HepG2 (cell line): ENCODE results near the gene INHBC. TPM values are rescaled to one million over a fixed set of nuclear protein-coding genes. Genes with fewer than 3 reads are reported as not detected.
A peak's percentile ranks its signal among the peaks of the same experiment; 100 is the strongest.

Experiments used
- AHR ChIP-seq: IDR thresholded peaks from 2 replicates; pipeline ENCODE4 v1.6.1; 2018; ENCODE audit warnings: missing genetic modification reagents, missing compliant biosample characterization
- ARID2 ChIP-seq: sonication (generic); formaldehyde crosslinking; IDR thresholded peaks from 2 replicates; pipeline ENCODE4 v1.8.1; 2022; ENCODE audit warnings: mild to moderate bottlenecking, missing genetic modification reagents, borderline replicate concordance
- HNF4A ChIP-seq: sonication (generic); formaldehyde crosslinking; IDR thresholded peaks from 2 replicates; pipeline ENCODE4 v1.4.0; 2020; ENCODE audit warnings: missing genetic modification reagents
- HOXD1 ChIP-seq: sonication (generic); formaldehyde crosslinking; IDR thresholded peaks from 2 replicates; pipeline ENCODE4 v1.5.0; 2020; ENCODE audit warnings: missing genetic modification reagents
- KDM5B ChIP-seq: sonication (generic); formaldehyde crosslinking; IDR thresholded peaks from 2 replicates; pipeline ENCODE4 v1.4.0; 2020; ENCODE audit warnings: missing genetic modification reagents, mild to moderate bottlenecking, borderline replicate concordance
- MYPOP ChIP-seq: sonication (generic); formaldehyde crosslinking; IDR thresholded peaks from 2 replicates; pipeline ENCODE4 v1.8.1; 2023; ENCODE audit warnings: mild to moderate bottlenecking, moderate library complexity, missing genetic modification reagents
- NPAS2 ChIP-seq: sonication (generic); formaldehyde crosslinking; IDR thresholded peaks from 2 replicates; pipeline ENCODE4 v1.8.0; 2022; ENCODE audit warnings: mild to moderate bottlenecking, missing genetic modification reagents, borderline replicate concordance
- PHF8 ChIP-seq: sonication (generic); formaldehyde crosslinking; IDR thresholded peaks from 2 replicates; pipeline ENCODE4 v1.5.0; 2020; ENCODE audit warnings: missing genetic modification reagents
- RFXAP ChIP-seq: sonication (generic); formaldehyde crosslinking; IDR thresholded peaks from 2 replicates; pipeline ENCODE4 v1.4.0; 2020; ENCODE audit warnings: missing genetic modification reagents, borderline replicate concordance
- TIGD3 ChIP-seq: sonication (generic); formaldehyde crosslinking; IDR thresholded peaks from 2 replicates; pipeline ENCODE4 v1.5.1; 2020; ENCODE audit warnings: mild to moderate bottlenecking, missing genetic modification reagents, borderline replicate concordance
- TOPORS ChIP-seq: sonication (generic); formaldehyde crosslinking; IDR thresholded peaks from 2 replicates; pipeline ENCODE4 v1.8.0; 2023; ENCODE audit warnings: mild to moderate bottlenecking, missing genetic modification reagents
- ZBTB40 ChIP-seq, 2 experiments: fragments of 450-650 bp in 1 of 2; sonication (generic) in 1 of 2; formaldehyde crosslinking in 1 of 2; IDR thresholded peaks; 2 replicates each; pipeline versions ENCODE4 v1.6.1 to v1.8.0; 2016 to 2022; ENCODE audit warnings: antibody characterized with exemption in 1 of 2, mild to moderate bottlenecking in 1 of 2, missing genetic modification reagents in 1 of 2
- ZNF296 ChIP-seq: sonication (generic); formaldehyde crosslinking; conservative IDR thresholded peaks from 2 replicates; pipeline ENCODE4 v1.5.0; 2020; ENCODE audit warnings: mild to moderate bottlenecking, missing genetic modification reagents
- ZNF431 ChIP-seq: sonication (generic); formaldehyde crosslinking; IDR thresholded peaks from 2 replicates; pipeline ENCODE4 v1.9.0; 2022; ENCODE audit warnings: missing genetic modification reagents, low read depth, mild to moderate bottlenecking, borderline replicate concordance
- ZNF510 ChIP-seq: sonication (generic); formaldehyde crosslinking; IDR thresholded peaks from 2 replicates; pipeline ENCODE4 v1.4.0; 2020; ENCODE audit warnings: low read depth, mild to moderate bottlenecking, missing genetic modification reagents
- ZNF543 ChIP-seq: sonication (generic); formaldehyde crosslinking; IDR thresholded peaks from 2 replicates; pipeline ENCODE4 v1.4.0; 2020; ENCODE audit warnings: mild to moderate bottlenecking, missing genetic modification reagents
- polyA plus RNA-seq, 8 experiments: library from polyadenylated mRNA; depleted of rRNA in 3 of 8; stranded (reverse) in 7 of 8; unstranded in 1 of 8; fragments of >200 nt; fragmentation: Illumina TruSeq in 4 of 8; extraction: Trizol in 4 of 8; gene quantifications; 2 replicates each; pipeline versions ENCODE4 v1.2.1 to v1.2.3, GENCODE V29; 2011 to 2016; ENCODE audit warnings: low read depth in 4 of 8, missing spikeins in 1 of 8, mixed read lengths in 1 of 8; ENCODE audit not compliant: insufficient read depth in 1 of 8
- total RNA-seq, 5 experiments: library from RNA; depleted of rRNA; stranded (reverse); fragments of >200 nt; fragmentation: Illumina TruSeq; extraction: Trizol; gene quantifications; 2 replicates each; pipeline ENCODE4 v1.2.3, GENCODE V29; 2016; ENCODE audit warnings: low read depth in 1 of 5

Gene INHBC
- total and polyA plus RNA-seq, 2 of the 13 experiments (the other 11 are each of a cell fraction or from before 2014, with no cell fraction given) = 1.8 to 13.8 TPM

- TF ChIP-seq ZBTB40 (IDR thresholded peaks at IDR 0.05) = no peak
- peak; percentile 65 for TF ChIP-seq ZBTB40 (CRISPR knock-in tag; IDR thresholded peaks at IDR 0.05)
- no peak for TF ChIP-seq HOXD1 (CRISPR knock-in tag)
- TF ChIP-seq AHR (CRISPR knock-in tag) = 0 out of 2 replicates have a peak, but pooled peaks have one; percentile 19
- no peak for TF ChIP-seq TOPORS
- TF ChIP-seq ZNF510 (CRISPR knock-in tag) = 0 out of 2 replicates have a peak, but pooled peaks have one; percentile 67
- peak; percentile 65 for TF ChIP-seq PHF8 (CRISPR knock-in tag)
- TF ChIP-seq ZNF431 = 0 out of 2 replicates have a peak, but pooled peaks have one; percentile 24
- 0 out of 2 replicates have a peak, but pooled peaks have one; percentile 33 for TF ChIP-seq MYPOP (CRISPR knock-in tag)
- TF ChIP-seq HNF4A (CRISPR knock-in tag) = peak; percentile 80
- peak; percentile 40; the same call in 1 of the 2 replicates for TF ChIP-seq ZNF543
- peak; percentile 94 for TF ChIP-seq ZNF296 (CRISPR knock-in tag)
- TF ChIP-seq ARID2 = peak; percentile 41; the same call in 1 of the 2 replicates
- 0 out of 2 replicates have a peak, but pooled peaks have one; percentile 39 for TF ChIP-seq NPAS2
- 0 out of 2 replicates have a peak, but pooled peaks have one; percentile 37 for TF ChIP-seq RFXAP (CRISPR knock-in tag)
- no peak for TF ChIP-seq TIGD3
- peak; percentile 55; the same call in 1 of the 2 replicates for TF ChIP-seq KDM5B (CRISPR knock-in tag)
Observed at GRCh38 chr12:57434517-57435223, at the start of gene INHBC (continued).
